Measurements from ENCODE around the gene MSI2.

MSI2 gene

GRCh38 chr17:57261084-57261461 is 4.8 kb downstream of the MSI2 start:
- no peak for TF ChIP-seq YY1 (IDR thresholded peaks at IDR 0.05; ENCODE audit: insufficient read depth, insufficient read length)
- TF ChIP-seq SUZ12 (IDR thresholded peaks at IDR 0.05; ENCODE audit: extremely low read depth, insufficient read depth, insufficient read length), result no peak
- TF ChIP-seq ZNF274 (IDR thresholded peaks at IDR 0.05; ENCODE audit: low read depth, low read length), result no peak

GRCh38 chr17:57262557-57262956 is 6.2 kb downstream of the MSI2 start:
- Histone ChIP-seq H3K36me3 (ENCODE audit: insufficient read depth, insufficient read length, low read length) (peaks cover 62% of the 10 kb centered on the region), H3K9ac (ENCODE audit: insufficient read length, low read depth) (no peak overlapping the region), H3K4me1 (ENCODE audit: insufficient read depth, insufficient read length) (peaks cover 4% of the 10 kb centered on the region), H3K9me3 (ENCODE audit: insufficient read depth, low read length) (no peaks in the 10 kb centered on the region), H3K4me3 (ENCODE audit: insufficient read length, low read depth) (no peak overlapping the region), H3K27me3 (ENCODE audit: insufficient read depth, insufficient read length) (no peaks in the 10 kb centered on the region)
- no peak for TF ChIP-seq SUZ12 (IDR thresholded peaks at IDR 0.05; ENCODE audit: extremely low read depth, insufficient read depth, insufficient read length)
- TF ChIP-seq YY1 (IDR thresholded peaks at IDR 0.05; ENCODE audit: insufficient read depth, insufficient read length), result no peak
- no peak for DNase-seq (ENCODE audit: low read depth, low spot score)

More at GRCh38 chr17:57261084-57261461, 4.8 kb downstream of the MSI2 start:
- Histone ChIP-seq H3K9me3 (ENCODE audit: insufficient read depth, low read length) (no peaks in the 10 kb centered on the region), H3K4me1 (ENCODE audit: insufficient read depth, insufficient read length) (peaks cover 4% of the 10 kb centered on the region), H3K36me3 (ENCODE audit: insufficient read depth, insufficient read length, low read length) (peaks cover 51% of the 10 kb centered on the region), H3K27me3 (ENCODE audit: insufficient read depth, insufficient read length) (no peaks in the 10 kb centered on the region), H3K4me3 (ENCODE audit: insufficient read length, low read depth) (no peak overlapping the region), H3K9ac (ENCODE audit: insufficient read length, low read depth) (peak overlapping the region; percentile 12)
- DNase-seq (ENCODE audit: low read depth, low spot score), result no peak

- DNase-seq (ENCODE audit: low read depth, low spot score), result no peak
- Histone ChIP-seq H3K9ac (ENCODE audit: insufficient read length, low read depth) (no peak overlapping the region), H3K27me3 (ENCODE audit: insufficient read depth, insufficient read length) (no peaks in the 10 kb centered on the region), H3K4me3 (ENCODE audit: insufficient read length, low read depth) (no peak overlapping the region), H3K4me1 (ENCODE audit: insufficient read depth, insufficient read length) (peaks cover 1% of the 10 kb centered on the region), H3K9me3 (ENCODE audit: insufficient read depth, low read length) (no peaks in the 10 kb centered on the region), H3K36me3 (ENCODE audit: insufficient read depth, insufficient read length, low read length) (peaks cover 75% of the 10 kb centered on the region)
- TF ChIP-seq ZNF274 (IDR thresholded peaks at IDR 0.05; ENCODE audit: low read depth, low read length) (no peak), YY1 (IDR thresholded peaks at IDR 0.05; ENCODE audit: insufficient read depth, insufficient read length) (no peak), SUZ12 (IDR thresholded peaks at IDR 0.05; ENCODE audit: extremely low read depth, insufficient read depth, insufficient read length) (no peak)
These were observed 7.9 kb downstream of the MSI2 start for GRCh38 chr17:57264250-57264649.

GRCh38 chr17:57264776-57265175 is 8.5 kb downstream of the MSI2 start:
- Histone ChIP-seq H3K9me3 (ENCODE audit: insufficient read depth, low read length) (no peaks in the 10 kb centered on the region), H3K4me3 (ENCODE audit: insufficient read length, low read depth) (no peak overlapping the region), H3K4me1 (ENCODE audit: insufficient read depth, insufficient read length) (peaks cover 1% of the 10 kb centered on the region), H3K9ac (ENCODE audit: insufficient read length, low read depth) (no peak overlapping the region), H3K27me3 (ENCODE audit: insufficient read depth, insufficient read length) (no peaks in the 10 kb centered on the region), H3K36me3 (ENCODE audit: insufficient read depth, insufficient read length, low read length) (peaks cover 80% of the 10 kb centered on the region)
- DNase-seq (ENCODE audit: low read depth, low spot score), result no peak
- no peak for TF ChIP-seq SUZ12 (IDR thresholded peaks at IDR 0.05; ENCODE audit: extremely low read depth, insufficient read depth, insufficient read length)
- TF ChIP-seq ZNF274 (IDR thresholded peaks at IDR 0.05; ENCODE audit: low read depth, low read length), result no peak
- no peak for TF ChIP-seq YY1 (IDR thresholded peaks at IDR 0.05; ENCODE audit: insufficient read depth, insufficient read length)

- TF ChIP-seq YY1 (IDR thresholded peaks at IDR 0.05; ENCODE audit: insufficient read depth, insufficient read length) (no peak), SUZ12 (IDR thresholded peaks at IDR 0.05; ENCODE audit: extremely low read depth, insufficient read depth, insufficient read length) (no peak)
- H3K9me3 ChIP-seq (ENCODE audit: insufficient read depth, low read length), result no peaks in the 10 kb centered on the region
- H3K4me1 ChIP-seq (ENCODE audit: insufficient read depth, insufficient read length), result peaks cover 2% of the 10 kb centered on the region
- H3K9ac ChIP-seq (ENCODE audit: insufficient read length, low read depth), result no peak overlapping the region
- H3K36me3 ChIP-seq (ENCODE audit: insufficient read depth, insufficient read length, low read length), result peaks cover 82% of the 10 kb centered on the region
- no peak for DNase-seq (ENCODE audit: low read depth, low spot score)
- H3K27me3 ChIP-seq (ENCODE audit: insufficient read depth, insufficient read length), result no peaks in the 10 kb centered on the region
- H3K4me3 ChIP-seq (ENCODE audit: insufficient read length, low read depth), result no peak overlapping the region
These were observed 10.6 kb downstream of the MSI2 start for GRCh38 chr17:57266902-57267311.

- Histone ChIP-seq H3K4me1 (ENCODE audit: insufficient read depth, insufficient read length) (peaks cover 2% of the 10 kb centered on the region), H3K27me3 (ENCODE audit: insufficient read depth, insufficient read length) (no peaks in the 10 kb centered on the region), H3K4me3 (ENCODE audit: insufficient read length, low read depth) (no peak overlapping the region), H3K9me3 (ENCODE audit: insufficient read depth, low read length) (no peaks in the 10 kb centered on the region), H3K36me3 (ENCODE audit: insufficient read depth, insufficient read length, low read length) (peaks cover 82% of the 10 kb centered on the region), H3K9ac (ENCODE audit: insufficient read length, low read depth) (no peak overlapping the region)
- TF ChIP-seq SUZ12 (IDR thresholded peaks at IDR 0.05; ENCODE audit: extremely low read depth, insufficient read depth, insufficient read length), result no peak
- no peak for TF ChIP-seq YY1 (IDR thresholded peaks at IDR 0.05; ENCODE audit: insufficient read depth, insufficient read length)
- TF ChIP-seq ZNF274 (IDR thresholded peaks at IDR 0.05; ENCODE audit: low read depth, low read length), result no peak
- no peak for DNase-seq (ENCODE audit: low read depth, low spot score)
These were observed 11.9 kb downstream of the MSI2 start for GRCh38 chr17:57268181-57268580.

- TF ChIP-seq ZNF274 (IDR thresholded peaks at IDR 0.05; ENCODE audit: low read depth, low read length), result no peak
- no peak for TF ChIP-seq YY1 (IDR thresholded peaks at IDR 0.05; ENCODE audit: insufficient read depth, insufficient read length)
- TF ChIP-seq SUZ12 (IDR thresholded peaks at IDR 0.05; ENCODE audit: extremely low read depth, insufficient read depth, insufficient read length), result no peak
- no peak for DNase-seq (ENCODE audit: low read depth, low spot score)
- Histone ChIP-seq H3K4me3 (ENCODE audit: insufficient read length, low read depth) (no peak overlapping the region), H3K4me1 (ENCODE audit: insufficient read depth, insufficient read length) (peaks cover 2% of the 10 kb centered on the region), H3K9me3 (ENCODE audit: insufficient read depth, low read length) (no peaks in the 10 kb centered on the region), H3K36me3 (ENCODE audit: insufficient read depth, insufficient read length, low read length) (peaks cover 80% of the 10 kb centered on the region), H3K9ac (ENCODE audit: insufficient read length, low read depth) (no peak overlapping the region), H3K27me3 (ENCODE audit: insufficient read depth, insufficient read length) (no peaks in the 10 kb centered on the region)
These were observed 12.7 kb downstream of the MSI2 start for GRCh38 chr17:57269052-57269451.
